ENCODE results near the gene GRPEL2.
"Not testable (repeated sequence)": the region's sequence is repeated elsewhere in the genome, so short reads cannot be mapped to it uniquely, and the experiment has no call there.

The GRPEL2 gene

DNA sequence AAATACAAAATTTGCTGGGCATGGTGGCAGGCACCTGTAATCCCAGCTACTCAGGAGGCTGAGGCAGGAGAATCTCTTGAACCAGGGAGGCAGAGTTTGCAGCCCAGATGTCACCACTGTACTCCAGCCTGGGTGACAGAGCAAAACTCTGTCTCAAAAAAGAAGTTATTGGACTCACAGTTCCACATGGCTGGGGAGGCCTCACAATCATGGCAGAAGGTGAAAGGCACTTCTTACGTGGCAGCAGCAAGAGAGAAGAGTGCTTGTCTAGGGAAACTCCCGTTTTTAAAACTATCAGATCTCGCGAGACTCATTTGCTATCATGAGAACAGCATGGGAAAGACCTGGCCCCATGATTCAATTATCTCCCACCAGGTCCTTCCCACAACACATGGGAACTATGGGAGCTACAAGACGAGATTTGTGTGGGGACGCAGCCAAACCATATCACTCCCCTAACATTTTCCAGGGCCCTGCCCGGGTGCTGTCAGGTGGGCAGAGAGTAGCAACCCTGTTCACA lies 53.5 kb downstream of the GRPEL2 start:
- not testable (repeated sequence) for DNase-seq

DNA sequence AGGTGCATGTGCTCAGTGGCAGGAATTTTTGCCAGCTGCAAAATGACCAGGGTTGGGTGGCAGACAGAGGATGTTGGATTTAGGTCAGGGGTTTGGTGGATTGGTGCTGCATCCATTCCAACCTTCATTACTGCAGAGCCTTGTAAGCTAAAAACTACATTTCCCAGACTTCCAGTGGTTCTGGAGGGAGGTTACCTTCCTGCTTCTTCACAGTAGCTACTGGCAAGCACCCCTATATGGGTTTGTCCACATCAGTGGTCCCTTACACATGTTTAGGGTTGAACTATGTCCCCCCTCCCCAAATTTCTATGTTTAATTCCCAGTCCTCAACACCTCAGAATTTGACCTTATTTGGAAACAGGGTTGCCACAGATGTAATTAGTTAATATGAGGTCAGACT lies 54.5 kb downstream of the GRPEL2 start:
- peak; percentile 43 for DNase-seq

- no peak for DNase-seq
Observed at GRCh38 chr5:149400304-149400703, 55.0 kb downstream of the GRPEL2 start.

- no peak for DNase-seq
Observed at GRCh38 chr5:149401051-149401450, 55.8 kb downstream of the GRPEL2 start.

GRCh38 chr5:149402291-149402690 lies 57.0 kb downstream of the GRPEL2 start:
- no peak for DNase-seq
